H1 (cell line): ENCODE results near the gene ADAMTS4. TPM values are rescaled to one million over a fixed set of nuclear protein-coding genes. Genes with fewer than 3 reads are reported as not detected.

Source experiments
- CBX8 ChIP-seq: fragments of 300-800, 300-1000 bp; sonication (generic); IDR thresholded peaks from 2 replicates; pipeline ENCODE4 v1.7.1; 2016; ENCODE audit warnings: low read depth, low read length, borderline replicate concordance
- CEBPB ChIP-seq: IDR thresholded peaks from 2 replicates; pipeline ENCODE4 v1.6.1; 2012; ENCODE audit warnings: low read depth, low read length
- CHD7 ChIP-seq: fragments of 300-600 bp; sonication (generic); IDR thresholded peaks from 2 replicates; pipeline ENCODE4 v1.7.1; 2012; ENCODE audit warnings: low read length, moderate library complexity, mild to moderate bottlenecking, inconsistent platforms; ENCODE audit not compliant: insufficient replicate concordance
- HDAC6 ChIP-seq: IDR thresholded peaks from one replicate; pipeline ENCODE4 v1.7.1; 2012; ENCODE audit warnings: low read depth, mild to moderate bottlenecking, inconsistent platforms, low read length, moderate library complexity
- polyA plus RNA-seq, 7 experiments: library from polyadenylated mRNA; depleted of rRNA in 3 of 7; stranded (reverse) in 5 of 7; unstranded in 2 of 7; fragments of >200 nt in 5 of 7; fragments of 200-250 nt in 2 of 7; gene quantifications; 1 replicate in 5 of 7; 2 replicates in 1 of 7; 4 replicates in 1 of 7; pipeline versions ENCODE4 v1.2.1 to v1.2.3, GENCODE V29; 2011 to 2013; ENCODE audit warnings: missing spikeins in 2 of 7, mixed read lengths in 2 of 7
- total RNA-seq: library from RNA; stranded (reverse); fragmentation: NEBNext Ultra II Directional; extraction: Animal tissue kit (Norgen Biotek cat#: 25700); gene quantifications from 2 replicates; pipeline ENCODE4 v1.2.1, GENCODE V29; 2021

ADAMTS4 gene
- total and polyA plus RNA-seq, 2 of the 8 experiments (the other 6 are each of a cell fraction or from before 2014, with no cell fraction given) = 4.6 to 7.2 TPM

- TF ChIP-seq CHD7 (no peak), HDAC6 (no peak), CEBPB (no peak), CBX8 (no peak)
- TF ChIP-seq, all 59 proteins: peak for 0
These were observed 16.6 kb downstream of the ADAMTS4 start (continued) for GRCh38 chr1:161182214-161182613.
